HG02763 (cell line): ENCODE measurements around the gene RPE.

Source experiments
- ATAC-seq: cut with Tn5 transposase; IDR thresholded peaks from one replicate; pipeline ENCODE4 v1.9.1; 2021; ENCODE audit warnings: mild to moderate bottlenecking, moderate library complexity; ENCODE audit not compliant: unreplicated experiment

Gene RPE

GRCh38 chr2:210002158-210003157, at the start of gene RPE:
Gene RPE, plus strand, starts transcription at chr2:210002638. Its CDS starts 24 bp downstream, at chr2:210002662.
- peak; percentile 100 for ATAC-seq

GRCh38 chr2:209956271-209956670, 46.2 kb upstream of the RPE start:
- ATAC-seq: no peak

- ATAC-seq: no peak
Observed at GRCh38 chr2:209958016-209958415, 44.4 kb upstream of the RPE start.

GRCh38 chr2:209960045-209960444, 42.4 kb upstream of the RPE start:
- no peak for ATAC-seq

- ATAC-seq: peak; percentile 87
Observed at GRCh38 chr2:209960676-209961630, 41.5 kb upstream of the RPE start.

GRCh38 chr2:209965723-209966122, 36.7 kb upstream of the RPE start:
- no peak for ATAC-seq

- ATAC-seq: no peak
Observed at GRCh38 chr2:209969692-209970091, 32.7 kb upstream of the RPE start.

GRCh38 chr2:209970271-209970670, 32.2 kb upstream of the RPE start:
- ATAC-seq: no peak

- no peak for ATAC-seq
Observed at GRCh38 chr2:209970711-209971110, 31.7 kb upstream of the RPE start.

GRCh38 chr2:209973328-209973727, 29.1 kb upstream of the RPE start:
- no peak for ATAC-seq

- no peak for ATAC-seq
Observed at GRCh38 chr2:209974576-209974975, 27.9 kb upstream of the RPE start.

GRCh38 chr2:209976698-209977385, 25.6 kb upstream of the RPE start:
- peak; percentile 71 for ATAC-seq

- ATAC-seq: peak; percentile 45
Observed at GRCh38 chr2:209977386-209978239, 24.8 kb upstream of the RPE start.

- no peak for ATAC-seq
Observed at GRCh38 chr2:209984291-209984690, 18.1 kb upstream of the RPE start.

GRCh38 chr2:209985874-209986273, 16.6 kb upstream of the RPE start:
- ATAC-seq: no peak

GRCh38 chr2:209986415-209986814, 16.0 kb upstream of the RPE start:
- ATAC-seq: no peak

- no peak for ATAC-seq
Observed at GRCh38 chr2:209988010-209988409, 14.4 kb upstream of the RPE start.

GRCh38 chr2:209990838-209991237, 11.6 kb upstream of the RPE start:
- ATAC-seq: no peak

GRCh38 chr2:209993968-209994367, 8.5 kb upstream of the RPE start:
- ATAC-seq: no peak

- no peak for ATAC-seq
Observed at GRCh38 chr2:209998596-209998995, 3.8 kb upstream of the RPE start.
